IMR-90 (cell line): ENCODE results near the gene ZNF74. TPM values are rescaled to one million over a fixed set of nuclear protein-coding genes. Genes with fewer than 3 reads are reported as not detected.
A peak's percentile ranks its signal among the peaks of the same experiment; 100 is the strongest.

Experiments used
- ATAC-seq: fragments of 200-7000 bp; cut with Tn5 transposase; 2 replicates; pipeline ENCODE4 v1.9.1; 2020; ENCODE audit warnings: low read depth, mild to moderate bottlenecking, moderate library complexity
- BruUV-seq: library from RNA; stranded (reverse); fragments of 400-500 nt; replicated peaks from 2 replicates; lab custom pipeline; 2021; lab: Mats Ljungman, UMichigan
- CTCF ChIA-PET: fragments of 300-600 bp; formaldehyde crosslinking; extraction: SDS; loops from one replicate; lab custom pipeline; 2021; ENCODE audit warnings: antibody characterized with exemption; lab: Yijun Ruan, JAX
- POLR2A ChIA-PET: fragments of 300-600 bp; sonication (Branson Sonifier 250); formaldehyde crosslinking; loops from one replicate; lab custom pipeline; 2022; ENCODE audit warnings: antibody characterized with exemption; ENCODE audit not compliant: unreplicated experiment; lab: Charles Lee
- DNase-seq: peaks from one replicate; pipeline ENCODE4 v3.0.0; 2013
- H2AFZ ChIP-seq: replicated peaks from 2 replicates; pipeline ENCODE3; 2013; ENCODE audit warnings: low read length, mild to moderate bottlenecking; ENCODE audit not compliant: poor library complexity
- H2AK5ac ChIP-seq: 2 replicates; pipeline ENCODE4 v1.6.1; 2013; ENCODE audit warnings: low read depth, low read length, inconsistent platforms
- H2AK9ac ChIP-seq: replicated peaks from 2 replicates; pipeline ENCODE3; 2013; ENCODE audit warnings: mild to moderate bottlenecking, low read depth, low read length, moderate library complexity; ENCODE audit not compliant: poor library complexity
- H2BK120ac ChIP-seq: 2 replicates; pipeline ENCODE4 v1.6.1; 2013; ENCODE audit warnings: low read depth, low read length, inconsistent platforms
- H2BK15ac ChIP-seq: 3 replicates; pipeline ENCODE4 v1.6.1; 2013; ENCODE audit warnings: low read depth, low read length, inconsistent platforms
- H2BK20ac ChIP-seq: 2 replicates; pipeline ENCODE4 v1.6.1; 2013; ENCODE audit warnings: low read depth, mild to moderate bottlenecking, inconsistent platforms, low read length, moderate library complexity
- H2BK5ac ChIP-seq: 2 replicates; pipeline ENCODE4 v1.6.1; 2013; ENCODE audit warnings: mild to moderate bottlenecking, low read depth, low read length, inconsistent platforms; ENCODE audit not compliant: poor library complexity, severe bottlenecking
- H3K14ac ChIP-seq: replicated peaks from 2 replicates; pipeline ENCODE4 v1.6.1; 2013; ENCODE audit warnings: low read depth, low read length, inconsistent platforms
- H3K18ac ChIP-seq: 2 replicates; pipeline ENCODE4 v1.6.1; 2013; ENCODE audit warnings: low read depth, low read length, control low read depth
- H3K23ac ChIP-seq: 2 replicates; pipeline ENCODE4 v1.6.1; 2013; ENCODE audit warnings: low read depth, low read length, inconsistent platforms
- H3K27ac ChIP-seq: 2 replicates; pipeline ENCODE4 v1.5.1; 2013; ENCODE audit warnings: mild to moderate bottlenecking, control low read depth, low read length; ENCODE audit not compliant: insufficient read depth
- H3K27me3 ChIP-seq: 2 replicates; pipeline ENCODE4 v1.6.1; 2013; ENCODE audit warnings: low read length; ENCODE audit not compliant: control insufficient read depth, insufficient read depth
- H3K36me3 ChIP-seq: 2 replicates; pipeline ENCODE4 v1.6.1; 2013; ENCODE audit warnings: low read length, mixed read lengths; ENCODE audit not compliant: control insufficient read depth, insufficient read depth
- H3K4ac ChIP-seq: 2 replicates; pipeline ENCODE4 v1.6.1; 2013; ENCODE audit warnings: low read depth, low read length, inconsistent platforms
- H3K4me1 ChIP-seq: 2 replicates; pipeline ENCODE4 v1.6.1; 2013; ENCODE audit warnings: low read length, mixed read lengths; ENCODE audit not compliant: control insufficient read depth, insufficient read depth
- H3K4me2 ChIP-seq: 2 replicates; pipeline ENCODE4 v1.6.1; 2013; ENCODE audit warnings: low read depth, mild to moderate bottlenecking, control low read depth, low read length, moderate library complexity
- H3K4me3 ChIP-seq: 2 replicates; pipeline ENCODE4 v1.5.1; 2013; ENCODE audit warnings: low read depth, mild to moderate bottlenecking, control low read depth, low read length, moderate library complexity; ENCODE audit not compliant: insufficient read depth
- H3K56ac ChIP-seq: 2 replicates; pipeline ENCODE4 v1.6.1; 2013; ENCODE audit warnings: low read length, inconsistent platforms; ENCODE audit not compliant: insufficient read depth; ENCODE audit errors: extremely low read depth
- H3K79me1 ChIP-seq, 2 experiments: 2 replicates each; pipeline ENCODE4 v1.6.1; 2013; ENCODE audit warnings: low read length in 2 of 2, inconsistent platforms in 1 of 2, low read depth in 1 of 2
- H3K9ac ChIP-seq: 2 replicates; pipeline ENCODE4 v1.6.1; 2013; ENCODE audit warnings: low read depth, low read length, control low read depth
- H3K9me1 ChIP-seq: 2 replicates; pipeline ENCODE4 v1.6.1; 2013; ENCODE audit warnings: low read length, inconsistent platforms; ENCODE audit not compliant: insufficient read depth
- H3K9me3 ChIP-seq: 2 replicates; pipeline ENCODE4 v1.6.1; 2013; ENCODE audit warnings: low read length; ENCODE audit not compliant: control insufficient read depth, insufficient read depth
- H4K20me1 ChIP-seq: 2 replicates; pipeline ENCODE4 v1.6.1; 2013; ENCODE audit warnings: low read length, inconsistent platforms; ENCODE audit not compliant: insufficient read depth
- H4K5ac ChIP-seq: 2 replicates; pipeline ENCODE4 v1.6.1; 2013; ENCODE audit warnings: mild to moderate bottlenecking, low read depth, low read length, control low read depth
- H4K8ac ChIP-seq, 2 experiments: 2 replicates each; pipeline ENCODE4 v1.6.1; 2013; ENCODE audit warnings: low read depth in 2 of 2, low read length in 2 of 2, control low read depth in 1 of 2, inconsistent platforms in 1 of 2
- H4K91ac ChIP-seq: 2 replicates; pipeline ENCODE4 v1.6.1; 2013; ENCODE audit warnings: low read depth, low read length, inconsistent platforms; ENCODE audit not compliant: insufficient read depth
- BHLHE40 ChIP-seq: fragments of 150-350 bp; IDR thresholded peaks from 2 replicates; pipeline ENCODE4 v1.6.1; 2016; ENCODE audit warnings: mild to moderate bottlenecking, low read depth, low read length
- CEBPB ChIP-seq: IDR thresholded peaks from 2 replicates; pipeline ENCODE4 v1.6.1; 2012; ENCODE audit warnings: low read depth, low read length, improper control_type of control experiment
- CHD1 ChIP-seq: IDR thresholded peaks from 2 replicates; pipeline ENCODE4 v1.6.1; 2012; ENCODE audit warnings: low read depth, low read length, improper control_type of control experiment
- FOS ChIP-seq: fragments of 150-350 bp; IDR thresholded peaks from 2 replicates; pipeline ENCODE4 v1.6.1; 2016; ENCODE audit warnings: low read depth, low read length
- MAFK ChIP-seq: IDR thresholded peaks from 2 replicates; pipeline ENCODE4 v1.6.1; 2012; ENCODE audit warnings: low read depth, low read length, improper control_type of control experiment
- NFE2L2 ChIP-seq: fragments of 150-350 bp; IDR thresholded peaks from 2 replicates; pipeline ENCODE4 v1.6.1; 2016; ENCODE audit warnings: low read depth, mild to moderate bottlenecking, low read length
- POLR2A ChIP-seq: IDR thresholded peaks from 2 replicates; pipeline ENCODE4 v1.6.1; 2012; ENCODE audit warnings: mild to moderate bottlenecking, low read depth, low read length
- RAD21 ChIP-seq: IDR thresholded peaks from 2 replicates; pipeline ENCODE4 v1.6.1; 2012; ENCODE audit warnings: low read length, improper control_type of control experiment
- RCOR1 ChIP-seq: IDR thresholded peaks from 2 replicates; pipeline ENCODE4 v1.6.1; 2012; ENCODE audit warnings: mild to moderate bottlenecking, low read length, improper control_type of control experiment; ENCODE audit not compliant: insufficient replicate concordance
- RFX5 ChIP-seq: IDR thresholded peaks from 2 replicates; pipeline ENCODE4 v1.8.0; 2012; ENCODE audit warnings: low read depth, mild to moderate bottlenecking, low read length, moderate library complexity
- SMC3 ChIP-seq: fragments of 150-350 bp; IDR thresholded peaks from 2 replicates; pipeline ENCODE4 v1.6.1; 2016; ENCODE audit warnings: low read depth, mild to moderate bottlenecking, antibody characterized with exemption, low read length, moderate library complexity
- WGBS, 2 experiments: methylation state at CpG; one replicate each; pipeline versions ENCODE4 v1.1.5 to v1.1.7; 2013; ENCODE audit warnings: missing lambda C conversion rate in 2 of 2; ENCODE audit not compliant: insufficient read length in 1 of 2; ENCODE audit errors: extremely low coverage in 2 of 2; 5-methylcytosine and 5-hydroxymethylcytosine counted together
- dilution Hi-C: fragments of 300-500 bp; cut with HindIII; formaldehyde crosslinking; loops from one replicate; pipeline ENCODE4 v1.14.3; 2018; ENCODE audit warnings: low sequenced_read_pairs; ENCODE audit not compliant: unreplicated experiment
- in situ Hi-C: fragments of 300-500 bp; cut with MboI; formaldehyde crosslinking; loops from 3 replicates; pipeline ENCODE4 v1.14.3; 2019; ENCODE audit warnings: low sequenced_read_pairs, inconsistent platforms, mixed read lengths
- intact Hi-C: fragments of 100-400 bp; cut with micrococcal nuclease; formaldehyde crosslinking; loops from 2 replicates; pipeline ENCODE4 v1.10.0; 2022
- polyA plus RNA-seq, 3 experiments: library from polyadenylated mRNA; depleted of rRNA; stranded (reverse); fragments of >200 nt; gene quantifications; 2 replicates each; pipeline ENCODE4 v1.2.3, GENCODE V29; 2012; ENCODE audit warnings: low replicate concordance in 1 of 3
- total RNA-seq: library from RNA; depleted of rRNA; stranded (reverse); fragments of >200 nt; gene quantifications from 2 replicates; pipeline ENCODE4 v1.2.3, GENCODE V29; 2012
- TF ChIP-seq, protein P1 (sequence below): conservative IDR thresholded peaks from 2 replicates; pipeline ENCODE4 v1.5.1; 2012; ENCODE audit warnings: mild to moderate bottlenecking, low read depth, low read length, improper control_type of control experiment
- TF ChIP-seq, protein P2 (sequence below): fragments of 150-350 bp; IDR thresholded peaks from 2 replicates; pipeline ENCODE4 v1.6.1; 2017; ENCODE audit warnings: mild to moderate bottlenecking, antibody characterized with exemption, low read length, low read depth

ZNF74 gene
- total and polyA plus RNA-seq, 2 of the 4 experiments (the other 2 are of a cell fraction) = 7.5 to 8.4 TPM

DNA sequence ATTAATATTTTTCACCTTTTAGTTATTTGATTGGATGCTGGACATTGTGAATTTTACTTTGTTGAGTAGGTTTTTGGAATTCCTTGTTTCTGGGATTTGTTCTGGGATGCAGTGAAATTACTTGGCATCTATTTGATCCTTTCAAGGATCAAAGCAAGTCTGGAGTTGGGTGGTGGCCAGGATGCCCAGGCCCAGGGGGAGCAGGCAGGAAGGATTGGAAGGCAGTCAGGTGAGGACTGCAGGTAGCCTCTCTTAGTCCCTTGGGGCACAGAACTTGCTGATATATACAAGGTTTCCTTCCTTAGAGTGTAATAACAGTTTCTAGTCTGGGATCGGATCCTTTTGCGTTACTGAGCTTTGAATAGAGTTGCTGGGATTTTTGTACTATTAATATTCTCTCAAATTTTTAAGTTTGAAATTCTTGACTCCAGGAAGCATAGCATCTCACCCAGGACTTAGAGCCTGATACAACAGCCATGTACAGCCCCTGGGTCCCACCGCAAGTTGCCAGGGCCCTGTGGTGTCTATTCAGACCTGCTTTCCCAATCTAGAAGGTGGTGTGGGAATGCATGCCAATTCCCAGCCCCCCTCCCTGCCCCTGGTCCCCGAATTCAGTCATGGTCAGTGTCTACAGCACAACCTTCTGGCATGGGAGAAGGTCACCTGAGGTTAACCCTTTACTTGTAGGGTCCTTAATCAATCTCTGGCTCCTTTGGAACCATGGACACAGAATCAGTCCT, 6.1 kb downstream of the ZNF74 start (continued):
- no peak for TF ChIP-seq SMC3

DNA sequence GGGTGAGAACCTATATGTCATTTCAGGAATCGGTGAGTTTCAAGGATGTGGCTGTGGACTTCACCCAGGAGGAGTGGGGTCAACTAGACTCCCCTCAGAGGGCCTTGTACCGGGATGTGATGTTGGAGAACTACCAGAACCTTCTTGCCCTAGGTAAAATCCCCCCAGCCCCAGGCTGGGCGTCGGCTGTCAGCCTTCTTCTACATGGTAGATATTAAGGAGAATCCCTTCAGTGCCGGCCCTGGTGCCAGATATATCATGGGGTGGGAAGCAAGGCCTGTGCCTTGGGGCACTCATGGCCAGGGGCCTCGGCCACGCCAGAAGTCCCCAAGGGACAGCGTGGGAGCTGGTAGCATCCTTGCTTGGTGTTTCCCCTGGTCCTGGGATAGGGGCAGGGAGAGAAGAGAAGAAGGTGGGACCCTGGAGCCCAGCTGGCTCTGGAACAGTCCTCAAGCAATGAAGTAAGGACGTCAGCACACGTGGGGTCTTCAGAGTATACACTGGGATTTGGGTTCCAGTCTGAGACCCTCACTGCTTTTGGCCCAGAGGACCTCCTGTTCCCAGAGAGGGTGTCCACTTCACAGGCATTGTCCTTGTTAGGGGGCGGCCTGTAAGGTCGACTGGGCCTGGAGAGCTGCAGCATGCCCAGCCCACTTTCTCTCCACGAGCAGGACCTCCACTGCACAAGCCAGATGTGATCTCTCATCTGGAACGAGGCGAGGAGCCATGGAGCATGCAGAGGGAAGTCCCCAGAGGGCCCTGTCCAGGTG, 6.8 kb downstream of the ZNF74 start:
- Histone ChIP-seq H3K9me3 (no peaks in the 10 kb centered on the region), H3K79me1 (peaks cover 24 to 35% of the 10 kb centered on the region in 2 experiments), H2AK5ac (no peak overlapping the region), H2BK20ac (no peak overlapping the region), H2BK15ac (no peak overlapping the region), H3K18ac (no peak overlapping the region), H3K56ac (no peak overlapping the region), H2BK5ac (no peak overlapping the region), H3K9me1 (peaks cover 19% of the 10 kb centered on the region), H2AFZ (peak overlapping the region; percentile 33), H3K4me3 (no peak overlapping the region), H4K20me1 (peaks cover 4% of the 10 kb centered on the region; the same call in 1 of the 2 replicates), H4K8ac (no peak overlapping the region), H4K91ac (no peak overlapping the region), H2BK120ac (no peak overlapping the region), H3K4me2 (no peak overlapping the region), H4K5ac (no peak overlapping the region), H3K9ac (no peak overlapping the region), H3K14ac (no peak overlapping the region), H3K4me1 (peaks cover under 1% of the 10 kb centered on the region; the same call in 1 of the 2 replicates), H3K27me3 (no peaks in the 10 kb centered on the region), H3K23ac (no peak overlapping the region), H3K4ac (no peak overlapping the region), H3K27ac (no peak overlapping the region), H2AK9ac (no peak overlapping the region), H3K36me3 (peaks cover 32% of the 10 kb centered on the region)
- CTCF ChIA-PET = no interaction called here
- dilution Hi-C loops (no loop called here), intact Hi-C loops (no loop called here), in situ Hi-C loops (no loop called here)
- DNase-seq = no peak
- ATAC-seq = no peak
- BruUV-seq = no TSS peak
- POLR2A ChIA-PET = interaction anchor here (0.5 kb wide), 1 partner anchor 524 kb away, joined by 3 read pairs; no protein-coding TSS in a partner anchor
- 91% methylated on average over 10 of the region's 15 CpGs; no CpG with 5 or more reads in 1 of the 2 experiments for WGBS, 2 experiments
- no peak for TF ChIP-seq POLR2A
- no peak for TF ChIP-seq MAFK
- TF ChIP-seq RAD21 = no peak
- TF ChIP-seq RCOR1 = no peak
- no peak for TF ChIP-seq CHD1
- no peak for TF ChIP-seq FOS
- TF ChIP-seq SMC3 = no peak
- TF ChIP-seq, protein P1, sequence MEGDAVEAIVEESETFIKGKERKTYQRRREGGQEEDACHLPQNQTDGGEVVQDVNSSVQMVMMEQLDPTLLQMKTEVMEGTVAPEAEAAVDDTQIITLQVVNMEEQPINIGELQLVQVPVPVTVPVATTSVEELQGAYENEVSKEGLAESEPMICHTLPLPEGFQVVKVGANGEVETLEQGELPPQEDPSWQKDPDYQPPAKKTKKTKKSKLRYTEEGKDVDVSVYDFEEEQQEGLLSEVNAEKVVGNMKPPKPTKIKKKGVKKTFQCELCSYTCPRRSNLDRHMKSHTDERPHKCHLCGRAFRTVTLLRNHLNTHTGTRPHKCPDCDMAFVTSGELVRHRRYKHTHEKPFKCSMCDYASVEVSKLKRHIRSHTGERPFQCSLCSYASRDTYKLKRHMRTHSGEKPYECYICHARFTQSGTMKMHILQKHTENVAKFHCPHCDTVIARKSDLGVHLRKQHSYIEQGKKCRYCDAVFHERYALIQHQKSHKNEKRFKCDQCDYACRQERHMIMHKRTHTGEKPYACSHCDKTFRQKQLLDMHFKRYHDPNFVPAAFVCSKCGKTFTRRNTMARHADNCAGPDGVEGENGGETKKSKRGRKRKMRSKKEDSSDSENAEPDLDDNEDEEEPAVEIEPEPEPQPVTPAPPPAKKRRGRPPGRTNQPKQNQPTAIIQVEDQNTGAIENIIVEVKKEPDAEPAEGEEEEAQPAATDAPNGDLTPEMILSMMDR = no peak
- no peak for TF ChIP-seq BHLHE40
- no peak for TF ChIP-seq CEBPB
- TF ChIP-seq RFX5 = no peak
- TF ChIP-seq NFE2L2 = no peak
- TF ChIP-seq, protein P2, sequence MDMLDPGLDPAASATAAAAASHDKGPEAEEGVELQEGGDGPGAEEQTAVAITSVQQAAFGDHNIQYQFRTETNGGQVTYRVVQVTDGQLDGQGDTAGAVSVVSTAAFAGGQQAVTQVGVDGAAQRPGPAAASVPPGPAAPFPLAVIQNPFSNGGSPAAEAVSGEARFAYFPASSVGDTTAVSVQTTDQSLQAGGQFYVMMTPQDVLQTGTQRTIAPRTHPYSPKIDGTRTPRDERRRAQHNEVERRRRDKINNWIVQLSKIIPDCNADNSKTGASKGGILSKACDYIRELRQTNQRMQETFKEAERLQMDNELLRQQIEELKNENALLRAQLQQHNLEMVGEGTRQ = no peak
